ENCODE data around the gene ERMAP.

Gene ERMAP

GRCh38 chr1:42779725-42780124 is 37.2 kb upstream of the ERMAP start:
- FAIRE-seq (no peak), DNase-seq (ENCODE audit: insufficient read length, low spot score) (no peak)

GRCh38 chr1:42780176-42780575 is 36.7 kb upstream of the ERMAP start:
- no peak for TF ChIP-seq TAF1 (IDR thresholded peaks at IDR 0.05; ENCODE audit: low read depth, low read length)
- TF ChIP-seq PAX5 (IDR thresholded peaks at IDR 0.05; ENCODE audit: insufficient read depth, low read length, severe bottlenecking), result no peak
- no peak for TF ChIP-seq POLR2AphosphoS5 (IDR thresholded peaks at IDR 0.05; ENCODE audit: low read depth, low read length)
- no peak for TF ChIP-seq POU2F2 (IDR thresholded peaks at IDR 0.05; ENCODE audit: low read depth, low read length)
- TF ChIP-seq POLR2A (IDR thresholded peaks at IDR 0.05; ENCODE audit: low read depth, low read length), result no peak
- TF ChIP-seq SPI1 (IDR thresholded peaks at IDR 0.05; ENCODE audit: low read depth, low read length), result no peak
- DNase-seq (ENCODE audit: insufficient read length, low spot score) (no peak), FAIRE-seq (no peak)

More at GRCh38 chr1:42779725-42780124, 37.2 kb upstream of the ERMAP start:
- no peak for TF ChIP-seq POU2F2 (IDR thresholded peaks at IDR 0.05; ENCODE audit: low read depth, low read length)
- TF ChIP-seq SPI1 (IDR thresholded peaks at IDR 0.05; ENCODE audit: low read depth, low read length), result peak; percentile 60

- no peak for TF ChIP-seq POLR2AphosphoS5 (IDR thresholded peaks at IDR 0.05; ENCODE audit: low read depth, low read length)
- TF ChIP-seq PAX5 (IDR thresholded peaks at IDR 0.05; ENCODE audit: insufficient read depth, low read length, severe bottlenecking), result no peak
- TF ChIP-seq TAF1 (IDR thresholded peaks at IDR 0.05; ENCODE audit: low read depth, low read length), result no peak
- no peak for TF ChIP-seq SPI1 (IDR thresholded peaks at IDR 0.05; ENCODE audit: low read depth, low read length)
- no peak for TF ChIP-seq POLR2A (IDR thresholded peaks at IDR 0.05; ENCODE audit: low read depth, low read length)
- TF ChIP-seq POU2F2 (IDR thresholded peaks at IDR 0.05; ENCODE audit: low read depth, low read length), result no peak
- DNase-seq (ENCODE audit: insufficient read length, low spot score) (no peak), FAIRE-seq (no peak)
These were observed 33.8 kb upstream of the ERMAP start for GRCh38 chr1:42783092-42783491.

- no peak for TF ChIP-seq TAF1 (IDR thresholded peaks at IDR 0.05; ENCODE audit: low read depth, low read length)
- no peak for TF ChIP-seq POLR2A (IDR thresholded peaks at IDR 0.05; ENCODE audit: low read depth, low read length)
- TF ChIP-seq PAX5 (IDR thresholded peaks at IDR 0.05; ENCODE audit: insufficient read depth, low read length, severe bottlenecking), result no peak
- no peak for TF ChIP-seq POU2F2 (IDR thresholded peaks at IDR 0.05; ENCODE audit: low read depth, low read length)
- no peak for TF ChIP-seq SPI1 (IDR thresholded peaks at IDR 0.05; ENCODE audit: low read depth, low read length)
- TF ChIP-seq POLR2AphosphoS5 (IDR thresholded peaks at IDR 0.05; ENCODE audit: low read depth, low read length), result no peak
- FAIRE-seq, result no peak
- DNase-seq (ENCODE audit: insufficient read length, low spot score), result no peak
These were observed 32.4 kb upstream of the ERMAP start for GRCh38 chr1:42784547-42784945.

- FAIRE-seq (peak; percentile 28), DNase-seq (ENCODE audit: insufficient read length, low spot score) (peak; percentile 46)
- no peak for TF ChIP-seq POLR2A (IDR thresholded peaks at IDR 0.05; ENCODE audit: low read depth, low read length)
- no peak for TF ChIP-seq TAF1 (IDR thresholded peaks at IDR 0.05; ENCODE audit: low read depth, low read length)
- no peak for TF ChIP-seq POU2F2 (IDR thresholded peaks at IDR 0.05; ENCODE audit: low read depth, low read length)
- TF ChIP-seq POLR2AphosphoS5 (IDR thresholded peaks at IDR 0.05; ENCODE audit: low read depth, low read length), result no peak
- no peak for TF ChIP-seq PAX5 (IDR thresholded peaks at IDR 0.05; ENCODE audit: insufficient read depth, low read length, severe bottlenecking)
- no peak for TF ChIP-seq SPI1 (IDR thresholded peaks at IDR 0.05; ENCODE audit: low read depth, low read length)
These were observed 31.8 kb upstream of the ERMAP start, which contains the start of gene TMEM269 for GRCh38 chr1:42784946-42785693. TMEM269 (plus strand) TSS chr1:42784991; CDS start chr1:42789894, 4,903 bp downstream.

- TF ChIP-seq PAX5 (IDR thresholded peaks at IDR 0.05; ENCODE audit: insufficient read depth, low read length, severe bottlenecking), result no peak
- no peak for TF ChIP-seq POU2F2 (IDR thresholded peaks at IDR 0.05; ENCODE audit: low read depth, low read length)
- TF ChIP-seq POLR2AphosphoS5 (IDR thresholded peaks at IDR 0.05; ENCODE audit: low read depth, low read length), result no peak
- TF ChIP-seq POLR2A (IDR thresholded peaks at IDR 0.05; ENCODE audit: low read depth, low read length), result no peak
- FAIRE-seq (peak; percentile 48), DNase-seq (ENCODE audit: insufficient read length, low spot score) (no peak)
These were observed 30.8 kb upstream of the ERMAP start for GRCh38 chr1:42786097-42786496.

GRCh38 chr1:42788021-42788420 is 28.9 kb upstream of the ERMAP start:
- TF ChIP-seq SPI1 (IDR thresholded peaks at IDR 0.05; ENCODE audit: low read depth, low read length) (no peak), TAF1 (IDR thresholded peaks at IDR 0.05; ENCODE audit: low read depth, low read length) (no peak), PAX5 (IDR thresholded peaks at IDR 0.05; ENCODE audit: insufficient read depth, low read length, severe bottlenecking) (no peak), POU2F2 (IDR thresholded peaks at IDR 0.05; ENCODE audit: low read depth, low read length) (no peak), POLR2AphosphoS5 (IDR thresholded peaks at IDR 0.05; ENCODE audit: low read depth, low read length) (no peak), POLR2A (IDR thresholded peaks at IDR 0.05; ENCODE audit: low read depth, low read length) (no peak)
- no peak for DNase-seq (ENCODE audit: insufficient read length, low spot score)
- no peak for FAIRE-seq

- no peak for TF ChIP-seq POLR2AphosphoS5 (IDR thresholded peaks at IDR 0.05; ENCODE audit: low read depth, low read length)
- no peak for TF ChIP-seq TAF1 (IDR thresholded peaks at IDR 0.05; ENCODE audit: low read depth, low read length)
- no peak for TF ChIP-seq POU2F2 (IDR thresholded peaks at IDR 0.05; ENCODE audit: low read depth, low read length)
- no peak for TF ChIP-seq SPI1 (IDR thresholded peaks at IDR 0.05; ENCODE audit: low read depth, low read length)
- no peak for TF ChIP-seq PAX5 (IDR thresholded peaks at IDR 0.05; ENCODE audit: insufficient read depth, low read length, severe bottlenecking)
- no peak for TF ChIP-seq POLR2A (IDR thresholded peaks at IDR 0.05; ENCODE audit: low read depth, low read length)
- no peak for DNase-seq (ENCODE audit: insufficient read length, low spot score)
- no peak for FAIRE-seq
These were observed 23.1 kb upstream of the ERMAP start for GRCh38 chr1:42793824-42794223.

- no peak for DNase-seq (ENCODE audit: insufficient read length, low spot score)
- TF ChIP-seq POLR2A (IDR thresholded peaks at IDR 0.05; ENCODE audit: low read depth, low read length), result no peak
- no peak for FAIRE-seq
These were observed 19.5 kb upstream of the ERMAP start for GRCh38 chr1:42797414-42797813.

GRCh38 chr1:42797979-42798378 is 18.9 kb upstream of the ERMAP start:
- no peak for TF ChIP-seq PAX5 (IDR thresholded peaks at IDR 0.05; ENCODE audit: insufficient read depth, low read length, severe bottlenecking)
- no peak for TF ChIP-seq POLR2A (IDR thresholded peaks at IDR 0.05; ENCODE audit: low read depth, low read length)
- no peak for TF ChIP-seq SPI1 (IDR thresholded peaks at IDR 0.05; ENCODE audit: low read depth, low read length)
- TF ChIP-seq TAF1 (IDR thresholded peaks at IDR 0.05; ENCODE audit: low read depth, low read length), result no peak
- TF ChIP-seq POLR2AphosphoS5 (IDR thresholded peaks at IDR 0.05; ENCODE audit: low read depth, low read length), result no peak
- no peak for TF ChIP-seq POU2F2 (IDR thresholded peaks at IDR 0.05; ENCODE audit: low read depth, low read length)
- FAIRE-seq, result no peak
- DNase-seq (ENCODE audit: insufficient read length, low spot score), result no peak
